Immature natural killer cell (primary cell): ENCODE results near the gene AQP9. TPM values are rescaled to one million over a fixed set of nuclear protein-coding genes. Genes with fewer than 3 reads are reported as not detected.
"Not testable (repeated sequence)": the region's sequence is repeated elsewhere in the genome, so short reads cannot be mapped to it uniquely, and the experiment has no call there.

Experiments
- DNase-seq, 3 donors: peaks; one replicate each; pipeline ENCODE4 v3.0.0; 2022; ENCODE audit warnings: mixed read lengths in 1 of 3
- H3K27ac Mint-ChIP-seq, 6 donors: one replicate each; pipeline ENCODE4 v1.8.0; 2020; ENCODE audit warnings: mixed read lengths in 6 of 6, mild to moderate bottlenecking in 5 of 6, inconsistent platforms in 4 of 6, moderate library complexity in 3 of 6
- H3K27me3 Mint-ChIP-seq, 3 donors: one replicate each; pipeline ENCODE4 v1.8.0; 2020 to 2021; ENCODE audit warnings: low read depth in 3 of 3, mild to moderate bottlenecking in 3 of 3, mixed read lengths in 3 of 3, moderate library complexity in 3 of 3, inconsistent platforms in 1 of 3
- H3K36me3 Mint-ChIP-seq, 3 donors: one replicate each; pipeline ENCODE4 v1.8.0; 2020; ENCODE audit warnings: mixed read lengths in 3 of 3, inconsistent platforms in 2 of 3, mild to moderate bottlenecking in 2 of 3
- H3K4me1 Mint-ChIP-seq, 2 donors: one replicate each; pipeline ENCODE4 v1.8.0; 2020; ENCODE audit warnings: inconsistent platforms in 2 of 2, mild to moderate bottlenecking in 2 of 2, mixed read lengths in 2 of 2, moderate library complexity in 1 of 2
- H3K4me3 Mint-ChIP-seq, 5 donors: one replicate each; pipeline ENCODE4 v1.8.0; 2020; ENCODE audit warnings: mild to moderate bottlenecking in 5 of 5, mixed read lengths in 5 of 5, inconsistent platforms in 3 of 5, moderate library complexity in 3 of 5
- H3K9me3 Mint-ChIP-seq, 6 donors: one replicate each; pipeline ENCODE4 v1.8.0; 2020; ENCODE audit warnings: mild to moderate bottlenecking in 6 of 6, mixed read lengths in 6 of 6, inconsistent platforms in 4 of 6, moderate library complexity in 3 of 6
- polyA plus RNA-seq, 3 donors: library from polyadenylated mRNA; unstranded; fragments of 300-500 nt; fragmentation: Illumina TruSeq; gene quantifications; one replicate each; pipeline ENCODE4 v1.2.3, GENCODE V29; 2021

AQP9 gene
- not detected for polyA plus RNA-seq

- H3K27me3 Mint-ChIP-seq = peaks cover 6 to 15% (median 13%) of the 10 kb centered on the region in 3 donors
- H3K27ac Mint-ChIP-seq = no peak within 1 kb of the TSS
- no peaks in the 10 kb centered on the region for H3K4me1 Mint-ChIP-seq
- DNase-seq = no peak
- no peaks in the 10 kb centered on the region for H3K36me3 Mint-ChIP-seq
- peaks cover 0 to 1% (median 0%) of the 10 kb centered on the region in 6 donors for H3K9me3 Mint-ChIP-seq
- no peak within 1 kb of the TSS for H3K4me3 Mint-ChIP-seq
Observed at GRCh38 chr15:58138106-58138505, at the start of gene AQP9. Gene AQP9 (plus strand): TSS chr15:58138381. CDS start chr15:58138566, 185 bp downstream.

DNA sequence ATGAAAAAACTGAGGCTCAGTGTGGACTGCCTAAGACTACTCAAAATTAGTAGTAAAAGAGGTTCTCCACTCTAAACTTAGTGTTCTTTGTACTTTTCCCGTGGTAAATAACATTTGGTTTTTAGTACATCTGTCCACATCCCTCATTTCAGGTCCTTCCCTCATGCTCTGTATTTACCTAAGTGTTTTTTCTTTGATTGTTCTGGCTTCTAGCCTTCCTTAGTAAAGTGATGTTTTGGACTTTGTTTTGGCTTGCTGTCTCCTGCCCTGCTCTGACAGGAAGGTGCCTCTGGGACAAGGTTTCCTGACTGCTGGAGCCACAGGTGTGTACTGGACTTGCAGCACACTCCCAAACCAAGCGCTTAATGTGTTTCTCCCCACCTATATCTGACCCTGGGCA is 42.8 kb upstream of the AQP9 start:
- peaks cover 0 to 2% (median 0%) of the 10 kb centered on the region in 6 donors for H3K9me3 Mint-ChIP-seq
- H3K27me3 Mint-ChIP-seq = peaks cover 6 to 19% (median 10%) of the 10 kb centered on the region in 3 donors
- no peaks in the 10 kb centered on the region for H3K4me1 Mint-ChIP-seq
- H3K36me3 Mint-ChIP-seq = no peaks in the 10 kb centered on the region
- H3K4me3 Mint-ChIP-seq = no peak overlapping the region
- H3K27ac Mint-ChIP-seq = no peak overlapping the region
- DNase-seq = no peak

DNA sequence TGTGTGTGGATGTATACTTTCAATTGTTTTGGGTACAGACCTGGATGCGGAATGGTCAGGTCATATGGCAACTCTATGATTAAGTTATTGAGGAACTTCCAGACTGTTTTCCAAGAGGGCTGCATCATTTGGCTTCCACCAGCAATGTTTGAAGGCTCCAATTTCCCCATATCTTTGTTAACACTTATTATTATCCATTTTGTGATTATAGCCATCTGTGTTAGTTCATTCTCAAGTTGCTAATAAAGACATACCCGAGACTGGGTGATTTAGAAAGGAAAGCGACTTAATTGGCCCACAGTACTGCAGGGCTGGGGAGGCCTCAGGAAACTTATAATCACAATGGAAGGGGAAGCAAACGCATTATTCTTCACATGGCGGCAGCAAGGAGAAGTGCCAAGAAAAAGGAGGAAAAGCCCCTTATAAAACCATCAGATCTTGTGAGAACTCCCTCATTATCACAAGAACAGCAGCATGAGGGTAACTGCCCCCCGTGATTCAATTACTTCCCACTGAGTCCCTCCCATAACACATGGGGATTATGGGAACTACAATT is 41.6 kb upstream of the AQP9 start:
- no peak for DNase-seq
- Mint-ChIP-seq H3K4me3 (no peak overlapping the region), H3K27ac (no peak overlapping the region), H3K9me3 (no peaks in the 10 kb centered on the region), H3K27me3 (peaks cover 6 to 21% (median 12%) of the 10 kb centered on the region in 3 donors), H3K36me3 (no peaks in the 10 kb centered on the region), H3K4me1 (no peaks in the 10 kb centered on the region)

GRCh38 chr15:58103482-58103881 is 34.7 kb upstream of the AQP9 start:
- no peak for DNase-seq
- H3K4me3 Mint-ChIP-seq = no peak overlapping the region
- H3K4me1 Mint-ChIP-seq = no peaks in the 10 kb centered on the region
- peaks cover 13 to 19% (median 14%) of the 10 kb centered on the region in 3 donors for H3K27me3 Mint-ChIP-seq
- H3K9me3 Mint-ChIP-seq = no peaks in the 10 kb centered on the region
- H3K27ac Mint-ChIP-seq = no peak overlapping the region
- H3K36me3 Mint-ChIP-seq = no peaks in the 10 kb centered on the region

DNA sequence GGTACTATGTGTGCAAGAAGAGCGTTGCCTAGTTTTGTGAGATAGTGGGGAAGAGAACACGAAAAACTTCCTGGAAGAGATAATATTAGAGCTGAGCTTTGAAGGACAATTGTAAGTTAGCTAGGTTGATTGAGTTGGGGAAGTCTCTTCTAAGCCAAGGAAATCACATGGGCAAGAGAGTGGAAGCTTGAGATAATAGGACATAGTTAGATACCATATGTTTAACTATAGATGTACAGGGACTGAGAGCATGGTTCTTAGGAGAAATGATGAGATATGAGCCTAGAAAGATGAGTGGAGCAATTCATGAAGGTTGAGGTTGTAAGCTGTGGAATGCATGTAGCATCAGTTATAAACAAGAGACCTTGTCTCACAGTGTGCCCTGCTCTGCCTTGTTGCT is 30.1 kb upstream of the AQP9 start:
- Mint-ChIP-seq H3K27me3 (peaks cover 3 to 6% (median 6%) of the 10 kb centered on the region in 3 donors), H3K36me3 (no peaks in the 10 kb centered on the region), H3K9me3 (no peaks in the 10 kb centered on the region), H3K27ac (no peak overlapping the region), H3K4me1 (no peaks in the 10 kb centered on the region), H3K4me3 (no peak overlapping the region)
- DNase-seq = no peak

DNA sequence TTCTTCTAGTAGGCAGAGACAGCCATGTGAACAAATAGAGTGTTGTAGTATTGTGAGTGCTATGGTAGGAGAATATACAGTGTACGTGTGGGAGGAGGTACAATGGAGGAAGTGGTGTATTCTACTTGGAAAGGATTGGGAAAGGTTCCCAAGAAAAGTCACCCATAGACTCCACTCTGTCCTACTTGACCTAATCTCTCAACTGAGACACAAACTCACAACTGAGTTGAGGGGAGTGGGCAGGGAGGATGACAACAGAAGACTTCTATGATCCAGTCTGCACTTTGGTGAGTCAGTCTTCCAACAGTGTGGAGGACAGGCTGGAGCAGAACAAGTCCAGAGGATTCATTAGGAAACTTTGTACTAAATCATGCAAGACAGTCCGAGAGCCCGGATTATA is 28.8 kb upstream of the AQP9 start:
- Mint-ChIP-seq H3K36me3 (no peaks in the 10 kb centered on the region), H3K27ac (no peak overlapping the region), H3K4me1 (no peaks in the 10 kb centered on the region), H3K9me3 (no peaks in the 10 kb centered on the region), H3K4me3 (no peak overlapping the region), H3K27me3 (peaks cover 2 to 6% (median 3%) of the 10 kb centered on the region in 3 donors)
- DNase-seq = no peak

GRCh38 chr15:58110999-58111717 is 27.0 kb upstream of the AQP9 start:
- Mint-ChIP-seq H3K4me3 (no peak overlapping the region), H3K27me3 (peaks cover 3 to 9% (median 4%) of the 10 kb centered on the region in 3 donors), H3K36me3 (no peaks in the 10 kb centered on the region), H3K9me3 (no peaks in the 10 kb centered on the region), H3K4me1 (no peaks in the 10 kb centered on the region), H3K27ac (no peak overlapping the region)
- DNase-seq = no peak

DNA sequence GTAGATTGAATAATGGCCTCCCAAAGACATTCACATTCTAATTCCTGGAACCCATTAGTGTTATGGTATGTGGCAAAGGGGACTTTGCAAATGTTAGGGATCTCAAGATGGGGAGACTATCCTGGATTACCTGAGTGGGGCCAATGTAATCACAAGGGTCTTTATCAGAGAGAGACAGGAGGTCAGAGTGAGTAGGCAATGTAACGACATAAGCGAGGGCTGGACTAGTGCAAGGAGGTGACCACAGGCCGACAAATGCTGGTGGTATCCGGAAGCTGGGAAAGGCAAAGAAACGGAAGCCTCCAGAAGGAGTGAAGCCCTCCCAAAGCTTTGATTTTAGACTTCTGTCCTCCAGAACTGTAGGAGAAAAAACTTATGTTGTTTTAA is 26.5 kb upstream of the AQP9 start:
- Mint-ChIP-seq H3K4me1 (no peaks in the 10 kb centered on the region), H3K4me3 (no peak overlapping the region), H3K36me3 (no peaks in the 10 kb centered on the region), H3K9me3 (no peaks in the 10 kb centered on the region), H3K27ac (no peak overlapping the region), H3K27me3 (peaks cover 2 to 12% (median 2%) of the 10 kb centered on the region in 3 donors)
- no peak for DNase-seq

DNA sequence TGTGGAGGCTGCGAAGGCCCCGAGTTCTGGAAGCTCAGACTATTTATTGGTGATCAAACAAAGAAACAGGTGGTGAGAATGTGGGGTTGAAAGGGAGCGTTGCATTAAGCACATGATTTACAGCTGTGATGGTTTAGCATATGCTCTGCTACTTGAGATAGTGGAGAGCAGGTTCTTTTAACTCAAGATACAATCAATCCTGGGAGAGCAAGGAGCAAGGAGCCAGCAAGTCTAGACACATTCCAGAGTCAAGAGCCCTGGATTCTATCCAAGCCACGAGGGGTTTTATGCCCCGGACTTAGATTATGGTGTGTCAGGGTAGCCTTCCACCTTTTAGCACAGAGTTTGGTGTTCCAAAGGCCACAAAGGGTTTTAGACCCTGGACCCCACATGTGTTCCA is 24.8 kb upstream of the AQP9 start:
- not testable (repeated sequence) for H3K4me3 Mint-ChIP-seq

GRCh38 chr15:58114388-58114787 is 23.8 kb upstream of the AQP9 start:
- Mint-ChIP-seq H3K9me3 (no peaks in the 10 kb centered on the region), H3K4me1 (no peaks in the 10 kb centered on the region), H3K27me3 (peaks cover 2 to 12% (median 2%) of the 10 kb centered on the region in 3 donors), H3K36me3 (no peaks in the 10 kb centered on the region), H3K4me3 (no peak overlapping the region), H3K27ac (no peak overlapping the region)
- DNase-seq = no peak

More for the DNA sequence above, 24.8 kb upstream of the AQP9 start:
- H3K4me1 Mint-ChIP-seq, H3K9me3 Mint-ChIP-seq, H3K36me3 Mint-ChIP-seq, DNase-seq, H3K27ac Mint-ChIP-seq: not testable (repeated sequence)
- H3K27me3 Mint-ChIP-seq = peaks cover 2 to 12% (median 2%) of the 10 kb centered on the region in 3 donors

DNA sequence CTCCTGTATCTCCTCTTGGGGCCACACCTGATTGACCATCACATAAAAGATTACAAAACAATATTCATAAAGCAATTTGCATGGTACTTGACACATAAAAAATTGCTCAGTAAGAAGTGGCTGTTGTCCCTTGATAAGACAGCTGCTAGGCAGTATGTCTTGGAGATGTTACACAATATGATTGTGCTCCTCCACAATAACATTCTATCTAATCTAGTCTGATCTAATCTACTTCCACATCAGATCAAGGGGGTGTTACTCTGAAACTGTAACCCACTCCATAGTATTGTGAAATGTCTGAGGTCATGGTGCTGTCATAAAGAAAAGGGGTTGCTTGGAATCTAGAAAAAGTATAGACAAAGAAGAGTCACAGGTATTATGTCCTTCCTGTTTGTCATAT is 23.4 kb upstream of the AQP9 start:
- no peak for DNase-seq
- Mint-ChIP-seq H3K27ac (no peak overlapping the region), H3K36me3 (no peaks in the 10 kb centered on the region), H3K27me3 (peaks cover 2 to 12% (median 2%) of the 10 kb centered on the region in 3 donors), H3K4me1 (no peaks in the 10 kb centered on the region), H3K4me3 (no peak overlapping the region), H3K9me3 (no peaks in the 10 kb centered on the region)

GRCh38 chr15:58115692-58116091 is 22.5 kb upstream of the AQP9 start:
- Mint-ChIP-seq H3K36me3 (no peaks in the 10 kb centered on the region), H3K4me3 (no peak overlapping the region), H3K27me3 (peaks cover 2 to 12% (median 2%) of the 10 kb centered on the region in 3 donors), H3K4me1 (no peaks in the 10 kb centered on the region), H3K27ac (no peak overlapping the region), H3K9me3 (no peaks in the 10 kb centered on the region)
- no peak for DNase-seq

DNA sequence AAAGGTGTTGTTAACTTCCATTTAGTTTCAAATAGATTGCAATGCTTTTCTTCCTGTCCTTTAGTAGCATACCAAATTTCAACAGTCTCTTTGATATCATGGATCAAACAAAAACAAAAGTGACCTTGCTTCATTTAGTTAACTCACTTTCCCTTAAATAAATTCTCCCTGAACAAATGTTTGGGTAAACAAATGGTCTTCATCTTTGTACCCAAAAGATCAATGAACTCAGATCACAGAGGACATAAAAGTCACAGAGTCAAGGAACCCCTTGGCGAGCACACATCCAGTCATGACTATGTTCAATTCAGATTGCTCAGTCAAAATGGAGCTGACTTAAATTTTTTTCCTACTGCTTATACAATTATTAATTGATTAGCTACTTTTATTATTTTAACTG is 20.6 kb upstream of the AQP9 start:
- H3K27ac Mint-ChIP-seq = no peak overlapping the region
- H3K9me3 Mint-ChIP-seq = no peaks in the 10 kb centered on the region
- H3K4me3 Mint-ChIP-seq = no peak overlapping the region
- no peak for DNase-seq
- no peaks in the 10 kb centered on the region for H3K36me3 Mint-ChIP-seq
- peaks cover 2 to 9% (median 3%) of the 10 kb centered on the region in 3 donors for H3K27me3 Mint-ChIP-seq
- no peaks in the 10 kb centered on the region for H3K4me1 Mint-ChIP-seq

- Mint-ChIP-seq H3K27ac (no peak overlapping the region), H3K4me3 (no peak overlapping the region), H3K27me3 (peaks cover 2 to 9% (median 3%) of the 10 kb centered on the region in 3 donors), H3K4me1 (no peaks in the 10 kb centered on the region), H3K36me3 (no peaks in the 10 kb centered on the region), H3K9me3 (no peaks in the 10 kb centered on the region)
- DNase-seq = no peak
Observed at GRCh38 chr15:58118272-58118671, 19.9 kb upstream of the AQP9 start.

- peaks cover 2 to 14% (median 3%) of the 10 kb centered on the region in 3 donors for H3K27me3 Mint-ChIP-seq
- no peaks in the 10 kb centered on the region for H3K4me1 Mint-ChIP-seq
- no peak for DNase-seq
- H3K27ac Mint-ChIP-seq = no peak overlapping the region
- peaks cover 0 to 2% (median 0%) of the 10 kb centered on the region in 6 donors for H3K9me3 Mint-ChIP-seq
- H3K36me3 Mint-ChIP-seq = peaks cover 0 to 1% (median 0%) of the 10 kb centered on the region in 3 donors
- no peak overlapping the region for H3K4me3 Mint-ChIP-seq
Observed at GRCh38 chr15:58119016-58119415, 19.2 kb upstream of the AQP9 start.
